Esophagus muscularis mucosa (tissue), 4 donors: ENCODE results near the gene SMIM44. TPM values are rescaled to one million over a fixed set of nuclear protein-coding genes. Genes with fewer than 3 reads are reported as not detected.

Experiments
- DNase-seq: peaks from one replicate; pipeline ENCODE4 v3.0.0-alpha.2; 2017; ENCODE audit errors: extremely low spot score
- H3K27ac ChIP-seq, 4 donors: fragments of 200-600 bp; sonication (generic); replicated peaks in 1 of 4; 1 replicate in 3 of 4; 2 replicates in 1 of 4; pipeline ENCODE4 v1.5.1; 2016 to 2019; ENCODE audit warnings: mild to moderate bottlenecking in 1 of 4
- H3K27me3 ChIP-seq, 4 donors: fragments of 200-600 bp; sonication (generic); one replicate each; pipeline versions ENCODE4 v1.5.1 to v1.6.0; 2016 to 2019
- H3K36me3 ChIP-seq, 4 donors: fragments of 200-600 bp; sonication (generic); one replicate each; pipeline ENCODE4 v1.5.1; 2016 to 2019
- H3K4me1 ChIP-seq, 4 donors: fragments of 200-600 bp; sonication (generic); one replicate each; pipeline ENCODE4 v1.5.1; 2016 to 2019
- H3K4me3 ChIP-seq, 4 donors: fragments of 200-600 bp; sonication (generic); 1 replicate in 2 of 4; 2 replicates in 2 of 4; pipeline ENCODE4 v1.5.1; 2016 to 2019; ENCODE audit warnings: mild to moderate bottlenecking in 4 of 4, moderate library complexity in 1 of 4
- H3K9me3 ChIP-seq, 4 donors: fragments of 200-600 bp; sonication (generic); 1 replicate in 3 of 4; 2 replicates in 1 of 4; pipeline ENCODE4 v1.5.1; 2016 to 2019
- CTCF ChIP-seq, 3 experiments: fragments of 200-600 bp in 2 of 3; fragments of 450-650 bp in 1 of 3; sonication (generic) in 2 of 3; IDR thresholded peaks; one replicate each; pipeline ENCODE4 v1.5.1; 2017 to 2019; ENCODE audit warnings: antibody characterized with exemption in 3 of 3, mild to moderate bottlenecking in 2 of 3, moderate library complexity in 1 of 3
- EP300 ChIP-seq: sonication (generic); formaldehyde crosslinking; IDR thresholded peaks from one replicate; pipeline ENCODE4 v1.6.1; 2017; ENCODE audit warnings: antibody characterized with exemption
- POLR2A ChIP-seq: fragments of 450-650 bp; IDR thresholded peaks from one replicate; pipeline ENCODE4 v1.6.1; 2017; ENCODE audit warnings: antibody characterized with exemption, moderate library complexity, mild to moderate bottlenecking, low read depth
- POLR2AphosphoS5 ChIP-seq, 2 donors: sonication (generic); formaldehyde crosslinking; IDR thresholded peaks; one replicate each; pipeline ENCODE4 v1.6.1; 2017; ENCODE audit warnings: antibody characterized with exemption in 2 of 2
- WGBS: methylation state at CpG from one replicate; pipeline ENCODE4 v1.1.5; 2018; 5-methylcytosine and 5-hydroxymethylcytosine counted together
- intact Hi-C: fragments of 100-400 bp; cut with DNase I; formaldehyde crosslinking; loops from one replicate; pipeline ENCODE4 v1.15.1; 2023
- total RNA-seq, 4 donors: library from RNA; depleted of rRNA; stranded (reverse); fragments of >200 nt; gene quantifications; one replicate each; pipeline versions ENCODE4 v1.1.0 to v1.2.1, GENCODE V29; 2016

SMIM44 gene
- total RNA-seq, 4 donors from 2014 or later: not detected

- no peak for DNase-seq
- Histone ChIP-seq H3K4me3 (no peak overlapping the region), H3K4me1 (peaks cover 0 to 45% (median 32%) of the 10 kb centered on the region in 4 donors), H3K27ac (no peak overlapping the region), H3K36me3 (peaks cover 20 to 53% (median 41%) of the 10 kb centered on the region in 4 donors), H3K9me3 (no peaks in the 10 kb centered on the region), H3K27me3 (no peaks in the 10 kb centered on the region)
- 84% methylated on average over 25 of the region's 37 CpGs for WGBS
- no peak for TF ChIP-seq POLR2A
- TF ChIP-seq POLR2AphosphoS5 (IDR thresholded peaks at IDR 0.05): no peak
- no peak for TF ChIP-seq CTCF (IDR thresholded peaks at IDR 0.05)
- TF ChIP-seq EP300: no peak
- intact Hi-C loops: no loop called here
These were observed 37.2 kb upstream of the SMIM44 start for GRCh38 chr19:3520166-3521103.

GRCh38 chr19:3519126-3519525 lies 35.9 kb upstream of the SMIM44 start:
- WGBS: 81% methylated on average over 14 of the region's 18 CpGs
- TF ChIP-seq CTCF (IDR thresholded peaks at IDR 0.05) (no peak), EP300 (no peak), POLR2A (no peak), POLR2AphosphoS5 (IDR thresholded peaks at IDR 0.05) (no peak)
- H3K27ac ChIP-seq: no peak overlapping the region
- peaks cover 0 to 54% (median 38%) of the 10 kb centered on the region in 4 donors for H3K4me1 ChIP-seq
- intact Hi-C loops: no loop called here
- no peak overlapping the region for H3K4me3 ChIP-seq
- no peaks in the 10 kb centered on the region for H3K9me3 ChIP-seq
- H3K36me3 ChIP-seq: peaks cover 15 to 47% (median 32%) of the 10 kb centered on the region in 4 donors
- no peaks in the 10 kb centered on the region for H3K27me3 ChIP-seq
- DNase-seq: no peak

- Histone ChIP-seq H3K36me3 (peaks cover 11 to 42% (median 27%) of the 10 kb centered on the region in 4 donors), H3K27me3 (no peaks in the 10 kb centered on the region), H3K9me3 (no peaks in the 10 kb centered on the region), H3K4me1 (peaks cover 0 to 55% (median 42%) of the 10 kb centered on the region in 4 donors), H3K27ac (no peak overlapping the region), H3K4me3 (no peak overlapping the region)
- DNase-seq: no peak
- 91% methylated on average over 2 of the region's 2 CpGs for WGBS
- TF ChIP-seq POLR2A (no peak), EP300 (no peak), POLR2AphosphoS5 (IDR thresholded peaks at IDR 0.05) (no peak), CTCF (IDR thresholded peaks at IDR 0.05) (no peak)
- intact Hi-C loops: no loop called here
These were observed 35.4 kb upstream of the SMIM44 start for GRCh38 chr19:3518659-3519058.

- Histone ChIP-seq H3K27ac (no peak overlapping the region), H3K27me3 (no peaks in the 10 kb centered on the region), H3K4me1 (peaks cover 2 to 58% (median 46%) of the 10 kb centered on the region in 4 donors), H3K36me3 (peaks cover 7 to 38% (median 23%) of the 10 kb centered on the region in 4 donors), H3K4me3 (no peak overlapping the region), H3K9me3 (no peaks in the 10 kb centered on the region)
- no peak for DNase-seq
- 86% methylated on average over 10 of the region's 10 CpGs for WGBS
- intact Hi-C loops: no loop called here
- TF ChIP-seq POLR2AphosphoS5 (IDR thresholded peaks at IDR 0.05) (no peak), CTCF (IDR thresholded peaks at IDR 0.05) (no peak), EP300 (no peak), POLR2A (no peak)
These were observed 35.0 kb upstream of the SMIM44 start for GRCh38 chr19:3518255-3518654.
